GM12864 (cell line): Measurements from ENCODE around the gene IFT80.

Experiments
- DNase-seq: peaks from one replicate; pipeline ENCODE4 v3.0.0-alpha.2; 2011; ENCODE audit warnings: low read depth
- H3K4me3 ChIP-seq: 2 replicates; pipeline ENCODE4 v1.5.1; 2011; ENCODE audit warnings: mild to moderate bottlenecking, low read depth, low read length, control low read depth
- TF ChIP-seq, protein P1 (sequence below): IDR thresholded peaks from 2 replicates; pipeline ENCODE4 v1.5.1; 2011; ENCODE audit warnings: low read depth, mild to moderate bottlenecking, moderate library complexity, low read length, control low read depth, inconsistent platforms; ENCODE audit errors: missing control alignments

Gene IFT80

GRCh38 chr3:160390565-160391138 lies 8.4 kb downstream of the IFT80 start:
- no peak for DNase-seq
- TF ChIP-seq, protein P1, sequence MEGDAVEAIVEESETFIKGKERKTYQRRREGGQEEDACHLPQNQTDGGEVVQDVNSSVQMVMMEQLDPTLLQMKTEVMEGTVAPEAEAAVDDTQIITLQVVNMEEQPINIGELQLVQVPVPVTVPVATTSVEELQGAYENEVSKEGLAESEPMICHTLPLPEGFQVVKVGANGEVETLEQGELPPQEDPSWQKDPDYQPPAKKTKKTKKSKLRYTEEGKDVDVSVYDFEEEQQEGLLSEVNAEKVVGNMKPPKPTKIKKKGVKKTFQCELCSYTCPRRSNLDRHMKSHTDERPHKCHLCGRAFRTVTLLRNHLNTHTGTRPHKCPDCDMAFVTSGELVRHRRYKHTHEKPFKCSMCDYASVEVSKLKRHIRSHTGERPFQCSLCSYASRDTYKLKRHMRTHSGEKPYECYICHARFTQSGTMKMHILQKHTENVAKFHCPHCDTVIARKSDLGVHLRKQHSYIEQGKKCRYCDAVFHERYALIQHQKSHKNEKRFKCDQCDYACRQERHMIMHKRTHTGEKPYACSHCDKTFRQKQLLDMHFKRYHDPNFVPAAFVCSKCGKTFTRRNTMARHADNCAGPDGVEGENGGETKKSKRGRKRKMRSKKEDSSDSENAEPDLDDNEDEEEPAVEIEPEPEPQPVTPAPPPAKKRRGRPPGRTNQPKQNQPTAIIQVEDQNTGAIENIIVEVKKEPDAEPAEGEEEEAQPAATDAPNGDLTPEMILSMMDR: no peak
- no peak overlapping the region for H3K4me3 ChIP-seq

- no peak for DNase-seq
- TF ChIP-seq, protein P1: no peak
These were observed 14.2 kb downstream of the IFT80 start for GRCh38 chr3:160384639-160385318.

GRCh38 chr3:160381470-160381869 lies 17.6 kb downstream of the IFT80 start:
- no peak overlapping the region for H3K4me3 ChIP-seq
- DNase-seq: no peak
- TF ChIP-seq, protein P1: no peak

More at GRCh38 chr3:160384639-160385318, 14.2 kb downstream of the IFT80 start:
- H3K4me3 ChIP-seq: no peak overlapping the region

DNA sequence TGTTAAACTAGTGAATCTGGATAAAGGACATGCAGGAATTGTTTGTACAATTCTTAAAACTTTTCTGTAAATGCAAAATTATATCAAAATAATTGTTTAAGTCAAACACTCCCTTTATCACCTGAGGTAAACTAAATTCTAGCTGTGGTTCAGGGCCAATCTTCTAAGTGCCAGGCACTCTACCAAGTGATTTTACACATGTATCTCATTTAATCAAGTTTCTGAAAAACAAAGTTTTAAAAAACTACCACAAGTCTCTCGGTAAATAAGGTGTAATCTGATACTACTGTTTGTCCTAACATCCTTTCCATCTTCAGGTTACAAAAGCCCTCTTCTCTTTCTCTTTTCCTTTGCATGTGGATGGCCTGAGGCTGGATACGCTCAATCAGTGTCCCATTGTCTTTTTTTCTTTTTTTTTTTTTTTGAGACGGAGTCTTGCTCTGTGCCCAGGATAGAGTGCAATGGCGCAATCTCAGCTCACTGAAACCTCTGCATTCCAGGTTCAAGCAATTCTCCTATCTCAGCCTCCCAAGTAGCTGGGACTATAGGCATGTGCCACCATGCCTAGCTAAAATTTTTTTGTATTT lies 19.3 kb downstream of the IFT80 start:
- H3K4me3 ChIP-seq: no peak overlapping the region
- DNase-seq: no peak
- TF ChIP-seq, protein P1: no peak

DNA sequence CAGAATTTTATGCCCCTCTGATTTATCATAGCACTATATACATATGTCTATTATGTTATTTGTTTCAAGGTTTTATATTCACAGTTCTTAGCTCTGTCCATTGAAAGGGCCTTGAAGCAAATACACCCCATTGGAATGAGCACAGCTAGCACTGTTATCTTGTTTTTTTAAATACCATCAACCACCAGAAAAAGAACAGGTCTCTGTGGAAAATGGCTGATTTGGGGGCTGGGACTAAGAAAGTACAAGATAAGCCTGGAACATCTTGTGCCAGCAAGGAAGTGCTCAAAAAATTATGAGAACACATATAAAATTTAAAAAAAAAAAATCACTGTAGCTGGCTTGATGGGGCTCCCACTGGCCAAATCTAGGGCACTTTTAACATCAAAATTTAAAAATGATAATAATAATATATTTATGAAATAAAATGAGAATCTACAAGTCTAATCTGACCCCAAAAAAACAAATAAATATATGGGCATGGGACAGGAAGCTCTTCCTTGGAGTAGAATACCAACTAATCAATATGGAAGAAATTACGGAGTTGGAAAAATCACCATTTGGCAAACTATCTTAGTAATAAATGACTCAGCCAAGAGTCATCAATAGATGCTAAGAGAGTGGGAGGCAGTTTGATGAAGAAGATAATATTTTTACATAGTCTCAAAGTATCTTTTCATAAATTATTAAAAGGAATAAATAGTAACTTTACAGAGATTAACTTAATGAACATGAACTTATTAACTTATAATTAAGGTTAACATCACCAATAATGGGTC lies 20.5 kb downstream of the IFT80 start:
- TF ChIP-seq, protein P1: no peak
- DNase-seq: no peak
- no peak overlapping the region for H3K4me3 ChIP-seq

DNA sequence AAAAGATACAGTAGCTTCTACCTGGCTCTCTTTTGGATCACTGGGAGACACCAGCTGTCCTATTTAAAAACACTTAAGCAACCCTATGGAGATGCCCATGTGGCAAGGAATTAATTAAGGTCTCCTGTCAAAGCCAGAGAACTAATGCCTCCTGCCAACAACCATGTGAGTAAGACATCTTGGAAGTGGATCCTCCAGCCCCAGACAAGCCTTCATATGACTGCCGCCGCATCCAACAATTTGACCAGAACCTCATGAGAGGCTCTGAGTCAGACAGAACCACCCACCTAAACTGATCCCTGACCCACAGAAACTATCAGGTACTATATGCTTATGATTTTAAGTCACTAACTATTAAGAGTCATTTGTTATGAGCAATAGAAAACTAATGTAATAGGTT lies 22.3 kb downstream of the IFT80 start:
- H3K4me3 ChIP-seq: no peak overlapping the region
- TF ChIP-seq, protein P1: no peak
- DNase-seq: no peak
